Body of pancreas (tissue), 4 donors: ENCODE data around the gene TEX54.

ENCODE experiments used
- CTCF ChIP-seq, 7 experiments: fragments of 450-650 bp in 4 of 7; fragments of 200-600 bp in 3 of 7; sonication (generic) in 3 of 7; IDR thresholded peaks; one replicate each; pipeline ENCODE4 v1.5.1; 2016 to 2019; ENCODE audit warnings: antibody characterized with exemption in 7 of 7
- POLR2A ChIP-seq, 3 donors: fragments of 450-650 bp; IDR thresholded peaks; one replicate each; pipeline ENCODE4 v1.6.1; 2016; ENCODE audit warnings: antibody characterized with exemption in 3 of 3, mild to moderate bottlenecking in 2 of 3

DNA sequence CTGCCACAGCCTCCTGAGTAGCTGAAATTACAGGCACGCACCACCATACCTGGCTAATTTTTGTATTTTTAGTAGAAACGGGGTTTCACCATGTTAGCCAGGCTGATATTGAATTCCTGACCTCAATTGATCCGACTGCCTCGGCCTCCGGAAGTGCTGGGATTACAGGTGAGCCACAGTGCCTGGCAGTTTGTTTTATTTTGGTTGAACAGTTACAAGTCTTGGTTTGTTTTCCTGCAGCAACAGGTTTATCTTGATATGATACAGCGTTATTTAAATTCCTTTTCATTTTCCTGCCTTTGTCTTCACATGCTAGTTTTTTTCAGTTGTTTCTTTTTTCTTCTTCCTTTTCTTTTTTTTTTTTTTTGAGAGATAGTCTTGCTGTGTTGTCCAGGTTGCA lies 44.1 kb upstream of the TEX54 start:
- TF ChIP-seq CTCF (IDR thresholded peaks at IDR 0.05) (no peak), POLR2A (IDR thresholded peaks at IDR 0.05) (no peak)
